GM20431 (cell line): ENCODE results near the gene ZBTB20.

Experiments
- in situ Hi-C: fragments of 300-500 bp; cut with MseI, MboI; formaldehyde crosslinking; loops from one replicate; pipeline ENCODE4 v1.15.0; 2020; ENCODE audit warnings: low sequenced_read_pairs; ENCODE audit not compliant: unreplicated experiment

ZBTB20 gene

GRCh38 chr3:114379266-114379665 lies 767.8 kb downstream of the ZBTB20 start:
- in situ Hi-C loops: no loop called here

DNA sequence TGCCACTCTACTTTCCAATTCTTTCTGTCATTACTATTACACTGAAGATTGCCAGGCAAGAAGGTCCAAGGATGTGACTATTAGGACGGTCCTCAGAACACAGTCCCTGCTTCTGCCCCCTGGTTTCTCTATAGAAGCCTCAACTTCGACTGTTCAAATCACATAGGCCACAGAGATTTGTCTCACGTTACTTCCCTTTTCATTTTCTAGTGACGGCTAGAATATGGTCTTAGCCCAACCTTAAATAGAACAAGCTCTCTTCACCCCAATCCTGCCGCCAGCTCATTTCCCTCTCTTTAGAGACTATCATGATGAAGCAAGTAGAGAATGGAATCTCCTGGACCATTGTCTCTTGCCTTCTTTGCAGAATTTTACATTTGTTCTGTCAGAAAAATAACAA lies 768.3 kb downstream of the ZBTB20 start:
- in situ Hi-C loops: no loop called here

GRCh38 chr3:114377426-114377825 lies 769.7 kb downstream of the ZBTB20 start:
- in situ Hi-C loops: no loop called here

GRCh38 chr3:114376516-114377185 lies 770.4 kb downstream of the ZBTB20 start:
- in situ Hi-C loops: no loop called here

DNA sequence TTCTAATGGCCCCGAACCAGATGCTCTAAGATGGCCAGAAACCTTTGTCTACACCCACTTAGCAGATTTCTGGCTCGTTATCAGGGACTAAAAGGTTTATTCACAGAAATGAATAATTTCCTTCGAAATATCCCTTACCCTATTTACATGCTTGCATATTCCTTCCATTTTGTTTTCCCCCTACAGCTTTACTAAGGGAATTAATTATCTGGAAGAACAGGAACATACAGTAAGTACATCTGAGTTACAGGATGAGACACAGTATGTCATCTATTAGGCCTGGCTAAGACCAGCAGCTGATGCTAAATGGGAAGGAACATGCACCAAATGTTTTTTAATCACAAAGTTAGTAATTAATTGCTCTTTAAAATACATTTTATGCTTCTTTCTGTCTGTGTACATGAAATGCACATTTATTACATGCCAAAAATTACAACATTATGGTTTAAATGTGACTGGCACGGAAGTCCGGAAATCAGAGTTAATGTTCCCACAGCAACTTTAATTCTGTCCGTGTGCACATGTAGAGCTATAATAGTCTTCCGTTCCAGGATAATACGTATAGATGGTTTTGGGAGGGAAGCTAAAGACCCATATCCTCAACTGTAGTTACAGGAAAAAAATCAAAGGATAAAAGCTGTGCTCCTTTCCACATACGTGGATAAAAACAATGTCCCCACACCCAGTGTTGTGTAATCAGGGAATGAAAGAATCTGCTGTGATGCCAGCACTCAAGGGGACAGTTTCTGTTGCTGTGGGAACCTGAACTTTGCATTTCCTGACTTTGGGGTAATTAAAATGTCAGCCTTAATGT lies 771.3 kb downstream of the ZBTB20 start:
- in situ Hi-C loops: no loop called here

DNA sequence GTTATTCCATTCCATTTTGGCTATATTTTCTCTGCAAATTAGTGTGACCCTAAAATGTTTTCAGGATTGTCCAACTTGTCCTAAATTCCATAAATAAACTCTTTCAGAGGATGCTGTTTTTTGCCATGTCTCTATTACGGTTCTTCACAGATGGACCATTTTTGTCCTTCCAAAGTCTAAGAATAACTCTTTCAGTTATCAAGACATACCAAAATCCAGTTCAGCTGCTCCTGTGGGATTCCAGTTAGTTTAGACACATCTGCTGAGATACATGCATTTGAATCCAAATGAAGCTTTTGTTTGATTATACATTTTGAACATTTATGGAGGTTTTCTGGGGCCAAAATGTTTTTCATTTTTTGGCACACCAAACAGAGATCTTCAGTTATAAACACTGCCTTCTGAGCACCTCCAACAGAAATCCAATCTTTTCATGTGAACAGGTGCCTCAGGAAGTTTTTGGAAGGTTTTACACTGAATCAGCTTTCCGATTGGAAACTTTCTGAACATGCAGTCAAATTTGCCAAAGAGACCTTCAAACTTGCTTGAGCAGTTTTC lies 772.6 kb downstream of the ZBTB20 start:
- in situ Hi-C loops: no loop called here

- in situ Hi-C loops: no loop called here
These were observed 776.4 kb downstream of the ZBTB20 start for GRCh38 chr3:114370537-114371174.

DNA sequence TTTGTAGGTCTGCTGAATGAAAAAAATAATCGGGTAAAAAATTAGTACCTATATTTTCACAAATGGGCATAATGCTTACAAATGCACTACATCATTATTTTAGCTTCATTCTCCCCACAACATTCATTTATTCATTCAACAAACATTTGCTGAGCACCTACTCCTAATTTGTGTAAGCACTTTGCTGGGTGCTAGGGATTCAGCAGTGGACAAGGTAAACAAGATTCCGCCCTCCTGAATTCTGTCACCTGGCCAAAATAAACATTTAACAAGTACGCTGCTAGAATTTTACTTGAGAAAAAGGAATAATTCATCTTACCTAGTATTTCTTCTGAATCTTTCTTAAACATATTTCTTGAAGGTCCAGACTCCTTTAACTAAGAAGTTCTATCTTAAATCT lies 781.2 kb downstream of the ZBTB20 start:
- in situ Hi-C loops: no loop called here

- in situ Hi-C loops: no loop called here
These were observed 782.1 kb downstream of the ZBTB20 start for GRCh38 chr3:114364806-114365654.

- in situ Hi-C loops: no loop called here
These were observed 783.4 kb downstream of the ZBTB20 start for GRCh38 chr3:114363554-114364202.

DNA sequence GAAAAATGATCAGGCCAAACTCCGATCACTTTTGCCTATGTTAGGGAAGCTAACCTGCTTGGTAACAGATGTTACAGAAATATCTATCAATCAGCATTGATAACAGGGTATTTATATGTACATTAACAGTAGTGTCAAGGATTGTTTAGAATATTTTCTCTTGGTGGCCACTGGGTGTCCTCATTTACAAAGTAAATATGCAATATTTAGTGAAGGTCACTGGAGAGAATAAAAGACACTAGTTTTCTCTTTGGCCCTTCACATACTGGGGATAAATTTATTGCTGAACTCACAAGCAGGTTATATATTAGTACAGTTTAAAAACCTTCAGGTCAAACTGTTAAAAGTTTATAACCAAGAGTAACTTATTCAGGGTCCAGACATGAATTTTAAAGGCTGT lies 784.3 kb downstream of the ZBTB20 start:
- in situ Hi-C loops: no loop called here

DNA sequence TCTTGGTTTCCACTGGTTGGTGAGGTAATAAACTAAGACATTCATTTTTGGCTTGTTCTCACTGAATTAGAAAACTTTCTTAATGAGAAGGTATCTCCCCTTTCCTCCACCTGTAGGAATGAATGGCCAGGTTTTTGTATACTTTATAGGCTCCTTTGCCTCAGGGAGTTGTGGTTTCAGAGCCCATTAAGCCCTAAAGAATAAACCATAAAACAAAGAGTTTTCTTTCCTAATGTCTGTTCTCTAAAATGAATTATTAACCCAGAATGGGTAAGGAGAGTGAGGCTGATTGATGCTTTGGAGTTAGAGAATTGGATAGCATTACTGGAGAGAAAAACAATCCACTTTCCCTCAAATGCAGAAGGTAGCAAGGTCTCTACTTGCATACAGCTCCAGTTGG lies 785.7 kb downstream of the ZBTB20 start:
- in situ Hi-C loops: no loop called here

- in situ Hi-C loops: no loop called here
These were observed 790.6 kb downstream of the ZBTB20 start for GRCh38 chr3:114356525-114356924.

- in situ Hi-C loops: no loop called here
These were observed 791.0 kb downstream of the ZBTB20 start for GRCh38 chr3:114356066-114356465.

- in situ Hi-C loops: no loop called here
These were observed 791.4 kb downstream of the ZBTB20 start for GRCh38 chr3:114355653-114356052.

GRCh38 chr3:114351822-114352145 lies 795.3 kb downstream of the ZBTB20 start:
- in situ Hi-C loops: no loop called here

GRCh38 chr3:114351123-114351821 lies 795.8 kb downstream of the ZBTB20 start:
- in situ Hi-C loops: no loop called here

DNA sequence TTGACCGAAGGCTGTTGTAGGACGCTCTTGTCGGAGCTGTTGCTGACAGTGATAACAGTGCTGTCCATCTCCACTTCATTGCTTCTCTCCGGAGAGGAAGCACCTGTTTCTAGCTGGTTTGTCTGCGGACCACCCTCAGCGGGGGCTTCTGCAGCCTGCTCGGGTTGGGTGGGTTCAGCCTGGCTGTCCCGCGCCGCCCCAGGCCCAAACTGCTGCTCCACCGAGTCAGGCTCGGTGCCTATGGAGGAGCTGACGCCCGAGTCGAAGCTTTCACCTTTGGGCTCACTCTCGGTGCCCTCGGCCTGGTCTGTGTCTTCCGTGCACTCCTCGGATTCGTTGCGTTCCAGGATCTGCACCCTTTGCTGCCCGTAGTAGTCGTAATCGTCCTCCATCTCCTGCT lies 796.4 kb downstream of the ZBTB20 start:
- in situ Hi-C loops: no loop called here

DNA sequence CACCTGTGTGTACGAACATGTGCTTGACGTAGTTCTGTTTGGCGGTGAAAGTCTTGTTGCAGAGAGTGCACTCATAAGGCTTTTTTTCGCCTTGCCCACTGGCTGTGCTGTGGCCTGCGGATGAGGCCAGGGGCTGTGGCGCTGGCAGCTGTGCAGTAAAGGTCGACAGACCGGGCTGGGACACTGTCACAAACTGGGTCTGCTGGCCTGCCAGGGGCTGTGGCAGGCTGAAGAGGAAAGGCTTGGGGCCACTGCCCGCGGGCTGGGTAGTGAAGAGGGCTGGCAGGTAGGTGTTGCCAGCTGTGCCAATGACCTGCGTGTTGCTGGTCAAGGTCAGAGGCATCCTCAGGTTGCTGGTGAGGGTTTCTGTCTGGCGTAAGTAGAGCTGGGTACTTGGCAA lies 796.8 kb downstream of the ZBTB20 start:
- in situ Hi-C loops: no loop called here
